Ecto neural progenitor cell (in vitro differentiated cells): ENCODE measurements around the gene SMOC1.
A peak's percentile ranks its signal among the peaks of the same experiment; 100 is the strongest.

ENCODE experiments used
- DNase-seq: peaks from one replicate; pipeline ENCODE4 v3.0.0-alpha.2; 2018; ENCODE audit warnings: low spot score

Gene SMOC1, protein sequence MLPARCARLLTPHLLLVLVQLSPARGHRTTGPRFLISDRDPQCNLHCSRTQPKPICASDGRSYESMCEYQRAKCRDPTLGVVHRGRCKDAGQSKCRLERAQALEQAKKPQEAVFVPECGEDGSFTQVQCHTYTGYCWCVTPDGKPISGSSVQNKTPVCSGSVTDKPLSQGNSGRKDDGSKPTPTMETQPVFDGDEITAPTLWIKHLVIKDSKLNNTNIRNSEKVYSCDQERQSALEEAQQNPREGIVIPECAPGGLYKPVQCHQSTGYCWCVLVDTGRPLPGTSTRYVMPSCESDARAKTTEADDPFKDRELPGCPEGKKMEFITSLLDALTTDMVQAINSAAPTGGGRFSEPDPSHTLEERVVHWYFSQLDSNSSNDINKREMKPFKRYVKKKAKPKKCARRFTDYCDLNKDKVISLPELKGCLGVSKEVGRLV

DNA sequence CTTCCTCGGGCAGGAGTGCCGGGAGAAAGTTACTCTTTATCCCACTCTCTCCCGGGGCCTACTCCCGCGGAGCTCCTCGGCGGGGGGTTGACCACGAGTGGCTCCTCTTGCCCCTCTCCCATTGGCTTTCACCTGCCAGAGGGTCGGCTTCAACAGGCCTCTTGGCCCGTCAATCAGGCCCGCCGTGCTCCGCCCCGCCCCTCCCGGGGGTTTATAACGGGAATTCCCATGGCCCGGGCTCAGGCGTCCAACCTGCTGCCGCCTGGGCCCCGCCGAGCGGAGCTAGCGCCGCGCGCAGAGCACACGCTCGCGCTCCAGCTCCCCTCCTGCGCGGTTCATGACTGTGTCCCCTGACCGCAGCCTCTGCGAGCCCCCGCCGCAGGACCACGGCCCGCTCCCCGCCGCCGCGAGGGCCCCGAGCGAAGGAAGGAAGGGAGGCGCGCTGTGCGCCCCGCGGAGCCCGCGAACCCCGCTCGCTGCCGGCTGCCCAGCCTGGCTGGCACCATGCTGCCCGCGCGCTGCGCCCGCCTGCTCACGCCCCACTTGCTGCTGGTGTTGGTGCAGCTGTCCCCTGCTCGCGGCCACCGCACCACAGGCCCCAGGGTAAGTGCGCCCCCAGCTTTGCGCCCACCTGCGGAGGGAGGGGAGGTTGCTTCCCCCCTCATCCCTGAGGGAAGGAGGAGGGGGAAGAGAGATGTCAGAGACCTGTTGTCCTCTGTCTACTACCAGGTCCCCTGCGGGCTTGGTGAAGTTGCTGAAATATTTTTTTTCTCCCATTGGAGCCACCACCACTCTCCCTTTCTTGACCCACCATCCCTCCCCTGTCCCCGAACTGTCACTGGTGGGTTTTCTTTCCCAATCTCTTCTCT, at the start of gene SMOC1:
Gene SMOC1, plus strand, starts transcription at position 242 of the 869 bp plus-strand sequence. Its CDS starts 263 bp downstream, at position 505.
- peak; percentile 92 for DNase-seq

DNA sequence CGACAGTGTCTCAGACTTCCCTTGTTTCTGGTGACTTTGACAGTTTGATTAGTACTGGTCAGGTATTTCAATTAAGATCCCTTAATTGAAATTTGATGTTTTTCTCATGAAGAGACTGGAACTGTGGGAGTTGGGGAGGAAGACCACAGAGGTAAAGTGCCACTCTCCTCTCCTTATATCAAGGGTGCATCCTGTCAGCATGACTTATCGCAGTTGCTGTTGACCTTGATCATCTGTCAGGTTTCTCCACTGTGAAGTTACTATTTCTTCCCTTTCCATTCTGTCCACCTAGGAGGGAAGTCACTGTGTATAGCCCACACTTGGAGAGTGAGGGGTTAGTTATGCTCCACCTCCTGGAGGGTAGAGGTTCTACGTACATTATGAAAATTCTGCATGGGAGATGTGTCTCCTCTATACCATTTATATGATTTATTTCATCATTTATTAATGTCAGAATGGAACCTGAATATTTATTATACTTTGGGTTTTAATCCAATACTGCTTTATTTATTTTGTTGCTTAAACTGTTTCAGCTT, 40.3 kb upstream of the SMOC1 start:
- no peak for DNase-seq

DNA sequence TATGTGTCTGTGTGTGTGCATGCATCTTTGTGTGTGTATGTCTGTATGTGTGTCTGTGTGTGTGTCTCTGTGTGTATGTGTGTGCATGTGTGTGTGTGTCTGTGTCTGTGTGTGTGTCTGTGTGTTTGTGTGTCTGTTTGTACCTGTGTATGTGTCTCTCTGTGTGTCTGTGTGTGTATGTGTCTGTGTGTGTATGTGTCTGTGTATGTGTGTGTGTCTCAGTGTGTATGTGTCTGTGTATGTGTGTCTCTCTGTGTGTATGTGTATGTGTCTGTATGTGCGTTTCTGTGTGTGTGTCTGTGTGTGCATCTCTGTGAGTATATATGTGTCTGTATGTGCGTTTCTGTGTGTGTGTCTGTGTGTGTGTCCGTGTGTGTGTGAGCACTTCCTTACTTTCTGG, 39.6 kb upstream of the SMOC1 start:
- DNase-seq = no peak

DNA sequence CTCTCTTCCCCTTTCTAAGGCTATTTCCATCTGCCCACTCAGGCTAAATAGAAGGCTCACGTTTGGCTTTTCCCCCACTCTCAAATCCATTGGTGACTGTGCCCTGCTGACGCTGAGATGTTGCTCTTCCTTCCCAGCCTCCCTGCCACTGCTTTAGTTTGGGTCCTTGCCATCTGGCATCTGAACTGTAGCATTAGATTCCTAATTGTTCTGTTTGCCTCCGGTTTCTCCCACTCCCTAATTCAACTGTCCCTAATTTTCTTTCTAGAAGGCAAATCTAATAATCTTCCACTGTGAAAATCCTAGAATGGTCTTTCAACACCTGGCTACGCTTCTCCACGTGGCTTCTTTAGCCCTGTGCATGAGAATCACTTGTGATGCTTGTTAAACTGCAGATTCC, 37.6 kb upstream of the SMOC1 start:
- no peak for DNase-seq

DNA sequence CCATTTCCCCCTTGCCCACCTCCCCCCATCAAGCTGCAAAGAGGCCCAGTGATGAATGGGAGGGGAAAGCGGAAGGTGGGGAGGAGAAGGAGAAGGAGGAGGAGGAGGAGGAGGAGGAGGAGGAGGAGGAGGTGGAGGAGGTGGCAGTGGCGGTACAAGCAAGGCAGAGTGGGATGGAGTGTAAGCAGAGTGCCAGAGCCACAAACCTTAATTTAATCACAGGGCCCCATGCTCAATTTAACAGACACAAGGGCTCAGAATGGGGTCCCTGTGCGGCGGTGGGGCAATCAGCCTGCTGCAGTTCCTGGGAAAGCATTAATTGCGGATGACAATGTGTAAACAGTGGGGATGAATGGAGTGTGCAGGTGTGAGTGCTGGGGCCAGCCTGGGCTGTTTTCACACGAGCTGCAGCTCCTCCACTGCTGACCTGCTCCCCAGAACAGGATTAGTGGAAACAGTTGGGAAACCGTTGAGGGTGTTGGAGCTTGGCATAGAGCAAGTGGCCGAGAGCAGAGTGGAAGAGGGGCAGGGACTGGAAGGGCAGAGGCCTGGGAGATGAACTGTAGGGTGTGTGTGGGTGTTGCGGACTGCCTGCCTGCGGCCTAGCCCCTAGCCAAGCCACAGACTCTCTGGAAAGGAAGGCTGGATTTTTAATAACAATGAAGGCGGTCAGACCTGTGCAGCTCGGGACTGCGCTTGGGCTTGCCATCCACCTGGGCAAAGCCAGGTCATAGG, 36.4 kb upstream of the SMOC1 start:
- DNase-seq = peak; percentile 70

DNA sequence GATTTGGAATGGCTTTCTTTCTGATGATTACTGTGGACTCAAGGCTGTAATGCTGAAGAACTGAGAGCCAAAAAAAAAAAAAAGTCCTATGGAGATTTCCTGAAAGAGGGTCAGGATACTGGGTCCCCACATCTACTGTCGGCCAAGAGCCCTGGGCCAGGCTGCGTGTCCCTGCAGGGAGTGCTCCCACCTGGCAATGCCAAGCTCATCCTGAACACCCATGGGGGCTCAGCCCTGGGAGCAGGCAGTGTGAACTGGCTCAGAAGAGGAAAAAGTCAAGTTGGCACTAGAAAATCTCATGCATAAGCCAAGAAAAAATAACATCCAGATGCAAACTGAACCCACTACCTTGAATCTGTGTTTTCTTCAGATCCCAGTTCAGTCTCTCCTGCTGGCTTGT, 35.0 kb upstream of the SMOC1 start:
- no peak for DNase-seq

DNA sequence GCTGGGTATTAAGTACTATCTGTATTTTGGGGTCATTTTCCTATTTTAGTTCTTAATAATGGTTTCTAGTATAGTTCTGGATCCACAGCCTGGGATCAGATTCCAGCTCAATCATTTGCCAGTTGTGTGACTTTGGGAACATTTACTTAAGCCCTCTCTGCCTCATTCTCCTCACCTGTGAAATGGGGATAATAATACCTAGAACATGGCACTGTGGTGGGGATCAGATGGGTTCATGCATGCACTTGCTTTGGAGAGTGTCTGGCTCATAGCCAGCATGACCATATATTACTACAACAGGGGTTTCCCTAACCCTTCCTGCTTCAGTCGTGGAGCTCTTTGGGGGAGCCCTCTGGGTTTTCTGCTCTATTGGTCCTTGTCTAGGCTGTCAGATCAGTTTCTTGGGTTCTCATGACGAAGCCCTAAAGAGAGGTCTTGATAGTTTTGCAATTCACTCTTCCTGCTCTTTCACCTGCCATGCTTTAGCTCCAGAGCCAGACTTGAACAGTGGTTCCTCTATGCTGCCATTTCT, 34.1 kb upstream of the SMOC1 start:
- no peak for DNase-seq

DNA sequence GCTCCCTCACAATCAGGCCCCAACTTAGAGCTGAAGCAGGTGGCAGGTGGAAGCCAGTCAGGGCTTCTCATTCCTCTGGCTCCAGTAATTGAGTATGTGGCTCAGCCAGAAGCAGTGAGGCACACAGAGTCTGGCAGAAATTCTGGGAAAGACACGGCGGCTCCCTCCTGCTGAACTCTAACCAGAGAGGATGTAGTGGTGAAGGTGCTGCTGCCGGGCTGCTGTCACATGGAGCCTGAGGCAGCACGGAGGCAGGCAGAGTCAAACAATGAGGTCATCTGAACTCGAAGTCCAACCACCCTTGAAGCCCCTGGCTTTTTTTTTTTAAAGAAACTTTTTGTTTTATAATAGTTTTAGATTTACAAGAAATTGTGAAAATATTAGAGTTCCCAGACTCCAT, 33.4 kb upstream of the SMOC1 start:
- no peak for DNase-seq

DNA sequence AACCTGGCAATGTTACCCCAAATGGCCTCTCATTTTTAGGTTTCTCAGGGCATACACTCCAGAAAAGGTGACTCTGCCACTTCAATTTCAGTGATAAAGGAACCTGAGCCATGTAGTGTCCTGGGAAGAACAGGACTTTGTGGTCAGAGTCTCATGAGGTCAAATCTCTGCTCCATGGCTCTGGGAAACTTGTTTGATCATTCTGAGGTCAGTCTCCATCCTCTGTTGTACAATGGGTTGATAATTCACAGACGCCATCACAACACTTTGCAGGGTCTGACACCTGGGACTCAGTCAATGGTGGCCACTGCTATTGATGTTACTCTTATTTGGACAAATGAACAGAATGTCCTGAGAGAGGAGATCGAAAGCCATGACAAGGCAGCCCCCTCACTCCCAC, 31.1 kb upstream of the SMOC1 start:
- DNase-seq = no peak

DNA sequence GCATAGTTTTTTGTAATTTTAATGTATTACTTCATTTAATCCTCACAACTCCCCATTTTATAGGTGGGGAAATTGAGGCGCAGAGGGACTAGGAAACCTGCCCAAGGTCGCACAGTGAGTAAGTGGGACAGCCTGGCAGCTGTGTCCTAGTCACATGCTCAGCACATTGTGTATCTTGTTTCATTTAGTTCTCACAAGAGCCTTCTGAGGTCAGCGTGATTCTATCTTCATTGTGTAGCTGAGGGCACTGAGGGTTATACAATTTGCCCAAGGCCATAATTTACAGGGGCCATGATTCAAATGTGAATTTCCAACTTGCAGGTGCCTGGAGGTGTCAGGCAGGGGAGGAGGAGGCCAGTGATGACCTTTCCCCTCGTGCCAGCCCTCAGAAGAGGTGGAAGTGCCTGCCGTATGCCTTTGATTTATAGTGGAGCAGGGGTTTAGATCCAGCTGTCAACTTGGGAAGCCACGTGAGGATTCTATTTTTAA, 30.3 kb upstream of the SMOC1 start:
- no peak for DNase-seq

DNA sequence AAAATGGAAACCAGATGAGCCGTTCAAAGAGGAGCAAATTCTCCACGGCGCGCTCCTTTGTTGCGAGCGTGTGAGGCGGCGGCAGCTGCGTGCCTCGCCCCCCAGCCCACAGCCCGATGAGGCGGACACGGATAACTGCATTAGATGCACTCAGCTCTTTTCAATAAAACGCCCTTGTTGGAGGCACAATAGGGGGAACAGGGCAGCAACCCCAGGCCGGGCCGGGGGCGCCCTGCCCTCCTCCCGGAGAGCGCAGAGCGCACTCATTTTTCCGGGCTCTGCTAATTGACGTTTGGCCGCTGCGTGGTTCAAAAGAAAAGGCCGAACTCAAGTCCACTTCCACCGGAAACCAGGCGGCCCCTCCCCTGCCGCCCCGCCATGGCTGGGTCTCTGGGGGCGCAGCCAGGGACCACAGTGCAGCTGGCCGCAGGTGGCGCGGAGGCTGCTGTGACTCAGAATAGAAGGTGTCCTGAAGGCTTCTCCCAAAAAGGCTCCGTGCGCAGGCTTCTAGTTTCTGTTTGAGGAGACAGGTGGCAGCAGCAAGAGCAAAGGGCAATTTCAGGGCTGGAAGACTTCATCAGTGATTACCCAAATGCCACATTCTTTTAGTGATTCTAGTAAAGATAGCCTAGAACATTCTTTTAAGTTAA, 29.0 kb upstream of the SMOC1 start:
- DNase-seq = peak; percentile 61

DNA sequence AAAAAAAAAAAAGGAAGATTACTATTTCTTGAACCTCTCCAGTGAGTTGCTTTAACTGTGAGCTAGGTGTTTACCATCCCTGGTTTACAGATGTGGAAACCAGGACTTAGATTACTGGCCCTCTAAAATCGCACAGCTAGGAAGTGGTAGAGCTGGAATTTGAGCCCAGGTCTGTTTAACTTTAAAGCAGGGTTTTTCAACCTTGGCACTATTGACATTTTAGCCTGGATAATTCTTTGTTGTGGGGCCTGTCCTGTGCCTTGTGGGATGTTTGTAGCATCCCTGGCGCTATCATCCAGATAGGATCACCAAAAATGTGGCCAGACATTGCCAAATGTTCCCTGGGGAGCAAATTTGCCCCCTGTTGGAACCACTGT, 28.5 kb upstream of the SMOC1 start:
- no peak for DNase-seq

DNA sequence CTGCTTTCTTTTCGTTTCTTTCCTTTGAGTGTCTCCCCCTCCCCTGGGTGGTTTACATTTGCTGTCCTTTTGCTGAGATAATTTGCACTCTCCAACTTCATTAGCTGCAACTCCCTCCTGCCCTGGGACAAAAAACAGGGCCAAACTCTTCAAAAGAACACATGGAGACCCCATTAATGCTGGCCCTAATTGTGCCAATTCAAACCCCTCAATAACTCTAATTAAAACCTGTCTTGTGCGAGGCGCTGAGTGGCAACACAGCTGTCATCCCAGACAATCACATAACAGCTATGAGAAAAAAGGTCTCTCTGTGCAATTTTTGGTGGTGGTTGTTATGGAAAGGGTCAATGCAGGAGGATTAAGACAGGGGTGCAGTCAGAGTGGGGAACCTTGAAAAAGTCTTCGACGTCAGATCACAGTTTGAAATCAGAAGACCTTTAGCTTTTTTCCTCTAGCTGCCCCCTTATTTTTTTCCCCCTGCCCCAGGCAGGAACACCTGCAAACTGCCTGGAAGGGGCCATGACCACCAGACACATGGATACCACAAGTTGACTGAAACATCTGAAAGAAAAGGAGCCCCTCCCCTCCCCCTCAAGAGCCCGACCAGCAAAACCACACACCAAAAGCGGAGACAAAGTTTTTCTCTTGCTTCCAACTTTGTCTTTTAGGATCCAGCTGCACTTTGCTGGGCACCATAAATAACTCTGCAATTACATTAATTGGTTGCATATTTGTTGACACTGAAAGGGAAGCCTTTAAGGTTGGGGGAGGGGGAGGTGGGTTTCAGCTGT, 26.5 kb upstream of the SMOC1 start:
- DNase-seq = no peak

DNA sequence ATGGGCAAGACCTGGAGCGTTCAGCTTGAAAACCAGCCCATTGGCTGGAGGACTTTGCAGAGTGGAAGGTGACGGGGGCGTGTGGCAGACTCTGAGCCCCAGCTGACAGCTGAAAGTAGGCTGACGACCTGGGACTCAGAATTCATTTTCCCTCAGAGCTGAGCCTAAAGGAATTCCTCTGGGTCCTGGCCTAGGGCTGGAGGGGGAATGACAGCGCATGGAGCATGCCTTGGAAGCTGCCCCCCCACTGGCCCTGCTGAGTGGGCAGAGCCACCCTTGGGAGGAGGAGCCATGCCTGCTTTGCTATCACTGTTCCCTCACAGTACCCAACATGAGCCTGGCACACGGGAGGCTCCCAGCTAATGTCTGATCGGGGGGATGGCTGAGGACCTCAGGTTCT, 25.4 kb upstream of the SMOC1 start:
- no peak for DNase-seq

DNA sequence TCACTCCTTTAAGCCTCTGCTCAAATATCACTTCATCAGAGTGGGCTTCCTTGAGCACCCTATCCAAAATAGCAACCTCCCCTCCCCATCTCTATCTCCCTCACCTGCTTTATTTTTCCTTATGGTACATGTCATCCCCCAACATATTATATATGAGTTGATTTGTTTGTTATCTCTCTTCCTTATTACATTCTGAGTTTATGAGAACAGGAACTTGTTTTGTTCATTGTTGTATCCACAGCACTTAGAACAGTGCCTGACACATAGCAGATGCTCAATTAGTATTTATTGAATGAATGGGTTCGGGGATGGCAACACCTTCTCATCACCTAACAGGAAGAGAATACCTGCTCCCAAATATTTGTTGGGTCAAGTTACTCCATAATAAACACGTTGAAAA, 24.6 kb upstream of the SMOC1 start:
- DNase-seq = no peak

DNA sequence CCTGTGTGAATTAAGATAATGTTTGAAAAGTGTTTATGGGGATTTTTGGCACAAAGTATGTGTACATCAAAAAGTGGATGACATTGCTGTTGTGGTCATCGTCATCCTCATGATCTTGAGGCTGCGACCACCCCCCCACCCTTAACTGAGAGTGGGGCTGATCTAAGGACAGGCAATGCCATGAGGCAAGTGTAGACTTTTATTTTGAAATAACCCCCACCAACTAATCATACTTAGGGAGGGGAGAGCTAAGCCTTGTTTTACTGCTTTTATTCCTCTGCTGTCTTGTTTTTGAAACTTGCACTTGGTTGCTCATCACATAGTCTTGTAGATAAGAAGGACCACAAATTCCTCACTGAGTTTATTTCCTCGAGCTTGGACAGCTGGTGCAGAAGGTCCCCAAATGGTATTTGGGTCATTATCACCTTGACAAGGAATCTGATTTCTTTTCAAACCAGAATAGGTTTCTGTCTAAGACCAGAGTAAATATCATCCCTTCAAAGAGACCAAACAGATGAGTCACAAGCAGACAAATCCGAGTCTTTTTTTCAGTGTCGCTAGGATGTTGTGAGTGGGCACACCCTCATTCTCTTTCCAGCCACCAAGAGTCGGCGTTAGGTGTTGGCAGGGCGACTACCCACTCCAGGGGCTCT, 23.9 kb upstream of the SMOC1 start:
- DNase-seq = no peak

DNA sequence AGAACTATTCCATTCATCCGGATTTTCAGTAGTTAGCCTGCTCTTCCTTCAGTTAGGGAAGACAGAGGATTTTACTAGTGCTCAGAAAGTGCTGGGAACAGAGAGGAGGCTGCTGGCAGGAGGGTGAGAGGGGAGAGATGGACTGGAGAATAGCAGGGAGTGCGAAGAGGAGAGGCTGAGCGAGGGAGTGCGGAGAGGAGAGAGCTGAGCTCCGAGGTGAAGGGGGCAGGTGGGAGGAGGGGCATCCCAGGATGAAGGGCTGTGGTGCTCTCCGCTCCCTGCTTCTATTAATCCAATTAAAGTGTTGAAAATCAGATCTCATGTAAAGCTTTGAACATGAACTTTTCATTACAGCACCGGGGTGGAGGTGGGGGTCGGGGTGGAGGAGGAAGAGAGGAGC, 20.4 kb upstream of the SMOC1 start:
- DNase-seq = no peak

DNA sequence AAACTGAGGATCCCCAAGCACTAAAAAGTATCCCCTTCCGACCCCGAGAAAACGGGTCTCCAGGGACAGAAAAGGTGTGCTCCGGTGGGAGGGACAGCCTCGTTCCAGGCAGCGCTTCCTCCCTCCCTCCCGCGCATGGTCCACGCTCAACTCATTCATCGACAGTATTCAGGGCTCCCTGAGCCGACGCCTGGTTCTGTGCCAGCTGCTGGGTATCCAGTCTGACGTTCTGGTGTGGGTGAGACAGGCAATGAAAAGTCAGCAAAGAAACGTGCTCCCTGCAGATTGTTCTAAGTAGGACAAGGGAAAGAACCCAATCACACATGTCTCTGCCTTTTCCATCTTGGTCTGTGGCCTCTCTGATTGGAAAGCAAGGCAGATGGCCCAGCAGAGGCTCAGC, 19.6 kb upstream of the SMOC1 start:
- DNase-seq = no peak

DNA sequence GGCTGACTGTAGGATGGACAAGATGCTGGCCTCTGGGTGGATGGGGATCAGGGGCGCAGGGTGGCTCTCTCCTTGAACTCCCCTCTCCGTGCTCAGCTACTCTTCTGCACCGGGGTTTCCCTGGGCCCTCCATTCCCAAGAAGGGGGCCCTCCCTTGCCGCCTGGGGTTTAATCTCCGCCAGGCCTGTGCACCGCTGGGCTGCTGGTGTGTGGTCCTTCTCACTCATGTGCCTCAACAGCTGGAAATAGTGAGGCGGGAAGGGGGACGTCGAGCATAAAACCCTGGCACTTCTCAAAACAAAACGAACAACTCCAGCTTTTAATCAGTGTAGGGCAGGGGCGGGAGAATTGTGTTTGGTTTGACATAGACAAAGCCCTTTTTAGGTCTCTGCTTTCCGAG, 19.0 kb upstream of the SMOC1 start:
- no peak for DNase-seq

DNA sequence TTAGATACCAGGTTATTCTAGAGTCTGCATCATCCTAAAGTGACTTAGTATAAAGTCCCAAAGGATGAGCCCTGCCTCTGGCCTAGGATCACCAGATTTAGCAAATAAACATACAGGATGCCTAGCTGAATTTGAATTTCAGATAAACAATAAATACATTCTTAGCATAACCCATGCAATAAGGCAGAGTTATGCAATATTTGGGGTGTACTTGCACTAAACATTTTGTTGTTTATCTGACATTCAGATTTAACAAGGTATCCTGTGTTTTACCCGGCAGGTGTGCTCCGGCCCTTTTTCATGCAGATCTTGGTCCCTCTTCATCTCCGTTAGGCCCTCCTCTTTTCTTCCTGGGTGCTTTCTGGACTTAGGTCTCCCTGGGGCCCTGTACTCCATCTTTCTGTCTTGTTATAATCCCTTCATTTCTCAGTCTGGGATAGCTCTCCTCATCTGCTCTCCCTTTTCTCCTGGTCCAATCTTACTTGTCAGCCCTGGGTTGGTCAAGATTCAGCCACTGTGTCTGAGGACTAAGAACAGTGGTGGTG, 18.1 kb upstream of the SMOC1 start:
- no peak for DNase-seq
